Right kidney (tissue), 1 donor: ENCODE measurements around the gene LY6G6D.
"Not testable (repeated sequence)": the region's sequence is repeated elsewhere in the genome, so short reads cannot be mapped to it uniquely, and the experiment has no call there.

Experiments
- DNase-seq: peaks from one replicate; pipeline ENCODE4 v3.0.0-alpha.2; 2016

Gene LY6G6D

GRCh38 chr6:31692353-31692752 lies 22.8 kb upstream of the LY6G6D start:
- DNase-seq, result no peak

- no peak for DNase-seq
Measured at GRCh38 chr6:31692886-31693285, 22.3 kb upstream of the LY6G6D start.

GRCh38 chr6:31693535-31693934 lies 21.6 kb upstream of the LY6G6D start:
- no peak for DNase-seq

DNA sequence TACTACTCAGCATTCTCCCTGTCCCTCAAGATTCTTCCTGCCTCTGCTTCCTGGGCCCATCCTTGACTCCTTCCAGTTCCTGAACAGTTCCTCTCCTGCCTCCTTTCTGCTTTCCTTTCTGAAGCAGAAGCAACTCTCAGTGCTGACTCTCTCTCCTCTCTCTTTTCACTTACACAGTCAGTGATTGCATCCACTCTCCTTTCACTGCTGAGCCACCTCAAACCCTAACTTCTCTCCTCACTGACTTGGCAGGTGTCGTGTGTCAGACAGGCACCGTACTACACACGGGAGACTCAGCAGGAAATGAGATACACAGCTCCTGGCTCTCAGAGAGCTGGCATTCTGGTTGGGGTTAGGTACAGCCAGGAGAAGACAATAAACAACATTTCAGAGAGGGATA lies 17.6 kb upstream of the LY6G6D start:
- no peak for DNase-seq

GRCh38 chr6:31700740-31701401 lies 14.3 kb upstream of the LY6G6D start:
- no peak for DNase-seq

GRCh38 chr6:31701666-31702404 lies 13.3 kb upstream of the LY6G6D start:
- DNase-seq, result no peak

DNA sequence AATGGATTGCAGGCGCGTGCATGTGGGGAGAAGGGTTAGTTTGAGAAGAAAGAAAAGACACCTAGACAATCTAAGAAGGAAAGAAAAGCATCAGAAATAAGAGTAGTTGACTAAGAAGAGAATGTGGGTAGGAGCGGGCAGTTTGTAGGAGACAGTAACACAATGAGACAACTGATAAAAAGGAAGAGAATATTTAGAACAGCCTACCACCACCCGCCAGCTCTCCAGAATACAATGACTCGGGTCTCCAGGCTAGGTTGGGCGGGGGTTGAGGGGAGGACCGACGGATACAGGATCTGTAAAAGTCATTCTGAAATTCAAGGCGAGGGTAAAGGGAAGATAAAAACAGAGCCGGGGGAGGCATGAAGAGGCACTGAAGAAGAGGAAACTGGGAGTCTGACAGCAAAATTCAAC lies 12.7 kb upstream of the LY6G6D start:
- DNase-seq, result no peak

GRCh38 chr6:31702819-31703716 lies 12.1 kb upstream of the LY6G6D start, which contains the start of gene ABHD16A:
Gene ABHD16A (minus strand): TSS chr6:31703324. CDS start chr6:31703281, 43 bp downstream.
- peak; percentile 99 for DNase-seq

DNA sequence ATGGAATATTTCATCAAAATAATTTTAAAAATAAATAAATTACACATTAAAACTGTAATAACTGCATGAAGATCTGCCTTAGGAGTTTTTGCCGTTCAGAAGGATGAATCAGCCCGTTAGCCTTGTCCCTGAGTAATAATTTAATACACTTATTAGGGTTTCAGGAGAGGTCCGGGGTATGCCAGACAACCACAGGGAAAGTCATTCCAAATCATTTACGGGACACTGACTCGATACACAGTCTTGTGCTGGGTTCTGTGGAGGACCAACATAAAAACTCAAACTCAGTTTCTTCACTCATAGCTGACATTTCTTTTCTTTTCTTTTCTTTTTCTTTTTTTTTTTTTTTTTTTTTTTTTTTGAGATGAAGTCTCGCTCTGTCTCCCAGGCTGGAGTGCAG lies 9.2 kb upstream of the LY6G6D start:
- DNase-seq, result no peak

- no peak for DNase-seq
Measured at GRCh38 chr6:31706599-31706998, 8.5 kb upstream of the LY6G6D start, which contains the start of gene LY6G6F. Gene LY6G6F (plus strand): TSS chr6:31706866. CDS start chr6:31706907, 41 bp downstream.

DNA sequence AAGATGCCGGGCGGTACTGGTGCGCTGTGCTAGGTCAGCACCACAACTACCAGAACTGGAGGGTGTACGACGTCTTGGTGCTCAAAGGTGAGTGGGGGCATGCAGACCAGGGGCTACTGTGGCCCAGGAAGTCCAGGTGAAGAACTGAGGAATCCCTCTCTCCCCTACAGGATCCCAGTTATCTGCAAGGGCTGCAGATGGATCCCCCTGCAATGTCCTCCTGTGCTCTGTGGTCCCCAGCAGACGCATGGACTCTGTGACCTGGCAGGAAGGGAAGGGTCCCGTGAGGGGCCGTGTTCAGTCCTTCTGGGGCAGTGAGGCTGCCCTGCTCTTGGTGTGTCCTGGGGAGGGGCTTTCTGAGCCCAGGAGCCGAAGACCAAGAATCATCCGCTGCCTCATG lies 7.4 kb upstream of the LY6G6D start:
- DNase-seq, result no peak

DNA sequence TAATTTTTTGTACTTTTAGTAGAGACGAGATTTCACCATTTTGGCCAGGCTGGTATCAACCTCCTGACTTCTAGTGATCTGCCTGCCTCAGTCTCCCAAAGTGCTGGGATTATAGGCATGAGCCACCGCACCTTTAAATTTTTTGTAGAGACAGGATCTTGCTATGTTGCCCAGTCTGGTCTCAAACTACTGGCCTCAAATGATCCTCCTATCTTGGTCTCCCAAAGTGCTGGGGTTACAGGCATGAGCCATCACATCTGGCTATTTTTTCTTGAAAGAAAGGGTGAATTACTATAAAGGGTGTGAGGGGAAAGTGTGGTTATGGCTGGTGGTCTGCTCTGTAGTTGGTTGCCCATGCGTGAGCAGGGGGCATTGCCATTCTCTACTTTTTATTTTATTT lies 6.9 kb upstream of the LY6G6D start:
- no peak for DNase-seq

GRCh38 chr6:31709157-31709556 lies 6.0 kb upstream of the LY6G6D start:
- not testable (repeated sequence) for DNase-seq

GRCh38 chr6:31710523-31711219 lies 4.5 kb upstream of the LY6G6D start:
- DNase-seq, result no peak

DNA sequence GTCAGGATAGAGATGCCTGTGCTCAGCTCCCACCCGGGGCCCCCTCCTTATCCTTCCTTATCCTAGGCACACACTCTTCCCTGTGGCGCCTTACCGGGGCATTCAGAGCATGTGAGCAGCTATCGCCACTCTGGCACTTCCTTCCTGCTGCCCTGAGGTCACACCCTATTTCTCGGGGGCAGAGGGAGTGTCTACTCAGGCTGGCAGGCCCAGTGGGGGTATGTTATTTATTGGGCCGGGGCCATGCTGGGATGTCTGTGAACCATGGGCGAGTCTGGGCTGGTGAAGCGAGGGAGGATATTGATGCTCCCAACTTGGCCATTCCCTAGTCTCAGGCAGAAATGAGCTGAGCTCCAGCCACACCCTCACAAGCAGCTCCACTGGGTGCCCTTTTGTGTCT lies 3.9 kb upstream of the LY6G6D start:
- no peak for DNase-seq

DNA sequence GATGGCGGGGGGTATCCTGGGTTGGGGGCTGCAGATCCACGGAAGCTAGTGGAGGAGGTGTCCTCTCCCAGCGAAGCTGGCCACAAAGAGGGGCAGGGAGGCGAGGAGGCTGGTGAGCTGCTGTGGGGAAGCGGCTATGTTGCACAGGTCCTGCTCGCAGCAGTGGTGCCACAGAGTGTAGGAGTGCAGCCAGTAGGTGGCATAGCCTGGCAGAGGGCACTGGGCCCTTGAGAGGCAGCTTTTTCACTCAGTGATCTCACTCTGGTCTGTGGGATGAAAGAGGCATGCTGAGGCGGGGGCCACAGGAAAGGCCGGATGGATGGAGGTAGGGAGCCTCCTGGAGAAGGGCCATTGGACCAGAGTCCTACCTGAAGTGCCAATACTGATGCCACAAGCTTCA lies 2.9 kb upstream of the LY6G6D start:
- no peak for DNase-seq

DNA sequence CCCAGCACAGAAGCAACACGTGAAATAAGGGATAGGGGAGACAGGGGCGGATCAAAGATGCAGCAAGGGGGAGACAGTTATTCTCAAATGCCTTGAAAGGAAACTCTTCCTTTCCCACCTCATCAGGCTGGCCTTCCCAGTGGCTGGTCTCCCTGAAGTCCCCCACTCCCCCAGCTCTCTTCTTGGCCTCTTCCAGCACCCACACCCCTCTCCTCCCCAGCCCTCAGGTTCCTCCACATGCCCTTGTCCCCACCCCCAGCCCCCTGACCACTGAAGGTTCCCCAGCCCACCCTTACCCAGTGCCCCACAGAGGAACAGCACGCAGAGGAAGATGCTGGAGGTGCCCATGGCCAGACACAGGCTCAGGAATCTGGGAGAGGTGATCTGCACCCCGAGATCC lies 1.7 kb upstream of the LY6G6D start:
- no peak for DNase-seq

DNA sequence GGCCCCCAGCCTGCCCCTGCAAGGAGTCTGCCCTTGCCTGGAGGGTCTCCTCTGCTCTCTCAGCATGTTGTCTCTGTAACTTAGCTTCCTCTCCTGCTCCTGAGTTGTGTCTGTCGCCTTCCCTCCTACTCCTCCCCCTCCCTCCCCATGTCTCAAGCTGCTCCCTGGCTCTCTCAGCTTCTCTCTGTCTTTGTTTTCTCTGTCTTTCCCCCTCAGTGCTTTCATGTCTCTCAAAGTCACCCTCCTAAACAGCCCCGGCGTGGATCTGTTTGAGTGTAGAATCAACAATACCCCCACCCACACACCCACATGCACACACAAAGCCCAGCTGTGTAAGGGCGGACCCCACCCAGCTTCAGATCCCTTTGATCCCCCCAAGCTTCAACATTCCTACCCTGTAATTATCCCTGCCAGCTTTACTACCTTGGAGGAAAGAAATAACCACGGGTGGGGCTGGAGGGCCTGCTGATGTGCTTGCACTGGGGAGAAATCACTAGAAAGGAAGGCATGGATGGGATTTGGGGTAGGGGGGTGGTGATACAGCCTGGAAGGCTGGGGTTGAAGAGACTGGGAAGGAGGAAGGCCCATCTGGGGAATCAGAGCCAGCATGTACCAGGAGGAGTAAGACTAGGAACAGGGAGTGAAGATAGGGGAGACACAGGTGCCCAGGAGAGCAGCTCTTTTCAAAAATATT lies 1.0 kb upstream of the LY6G6D start:
- DNase-seq, result peak; percentile 63

DNA sequence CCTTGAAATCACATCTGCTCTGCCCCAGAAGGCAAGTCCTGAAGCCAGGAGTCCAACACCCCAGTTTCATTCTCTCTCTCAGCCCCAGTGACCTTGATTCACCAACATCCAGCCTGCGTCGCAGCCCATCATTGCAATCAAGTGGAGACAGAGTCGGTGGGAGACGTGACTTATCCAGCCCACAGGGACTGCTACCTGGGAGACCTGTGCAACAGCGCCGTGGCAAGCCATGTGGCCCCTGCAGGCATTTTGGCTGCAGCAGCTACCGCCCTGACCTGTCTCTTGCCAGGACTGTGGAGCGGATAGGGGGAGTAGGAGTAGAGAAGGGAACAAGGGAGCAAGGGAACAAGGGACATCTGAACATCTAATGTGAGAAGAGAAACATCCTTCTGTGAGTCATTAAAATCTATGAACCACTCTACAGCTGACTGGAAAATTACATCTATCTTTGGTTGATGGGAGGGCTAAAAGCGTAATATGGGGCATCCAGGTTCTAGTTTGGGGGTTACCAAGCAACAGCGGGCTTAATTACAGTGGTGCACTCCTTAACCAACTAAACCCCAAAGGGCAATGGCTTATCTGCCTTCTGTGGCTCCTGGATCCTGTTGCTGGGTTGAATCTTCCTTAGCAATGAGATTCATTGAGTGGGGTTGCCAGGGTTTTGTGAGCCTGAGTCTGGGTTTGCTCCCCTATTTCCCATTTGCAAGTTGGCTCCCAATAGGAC lies 2.5 kb downstream of the LY6G6D start:
- DNase-seq, result no peak

DNA sequence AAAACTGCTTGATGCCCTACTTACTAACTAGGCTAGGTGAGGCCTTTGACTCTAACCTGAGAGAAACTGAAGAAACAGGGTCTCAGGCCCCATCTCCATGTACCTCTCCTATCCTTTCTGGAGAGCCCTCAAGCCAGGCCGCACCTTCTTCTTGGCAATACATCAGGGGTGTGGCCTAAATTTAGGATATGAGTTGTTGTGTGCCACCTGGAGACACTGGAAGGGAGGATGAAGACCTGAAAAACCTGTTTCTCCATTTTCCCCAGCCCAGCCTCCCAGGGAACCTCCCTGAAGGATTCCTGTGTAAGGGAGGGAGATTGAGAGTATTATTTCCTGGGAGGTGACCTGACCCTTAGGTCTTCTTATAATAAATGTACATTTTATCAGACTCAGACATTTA lies 3.1 kb downstream of the LY6G6D start:
- no peak for DNase-seq

- DNase-seq, result no peak
Measured at GRCh38 chr6:31719001-31719400, 3.9 kb downstream of the LY6G6D start.
